Endothelial cell of umbilical vein (primary cell): Measurements from ENCODE around the gene TRIM32. TPM values are rescaled to one million over a fixed set of nuclear protein-coding genes. Genes with fewer than 3 reads are reported as not detected.

Experiments
- BruUV-seq: library from RNA; stranded (reverse); fragments of 400-500 nt; replicated peaks from 2 replicates; lab custom pipeline; 2021; lab: Mats Ljungman, UMichigan
- CTCF ChIA-PET: fragments of 300-600, 350-600 bp; sonication (Branson Sonifier 250); formaldehyde crosslinking; loops from one replicate; lab custom pipeline; 2021; ENCODE audit warnings: antibody characterized with exemption, inconsistent platforms; lab: Charles Lee
- POLR2A ChIA-PET: fragments of 300-600, 350-600 bp; sonication (Branson Sonifier 250); formaldehyde crosslinking; loops from one replicate; lab custom pipeline; 2021; ENCODE audit warnings: antibody characterized with exemption, inconsistent platforms; lab: Charles Lee
- DNase-seq: peaks from one replicate; pipeline ENCODE4 v3.0.0-alpha.2; 2011; ENCODE audit warnings: low read depth, low spot score
- FAIRE-seq: peaks from 2 replicates; lab custom pipeline; 2011; peaks lifted over from hg19 to GRCh38; lab: Jason Lieb, UNC
- H2AFZ ChIP-seq: 2 replicates; pipeline ENCODE4 v1.6.0; 2012; ENCODE audit warnings: low read depth, low read length, control low read depth, inconsistent platforms
- H3K27ac ChIP-seq: 2 replicates; pipeline ENCODE4 v1.5.1; 2011; ENCODE audit warnings: low read depth, mild to moderate bottlenecking, control low read depth, low read length, moderate library complexity; ENCODE audit not compliant: insufficient read depth
- H3K27me3 ChIP-seq, 2 experiments: 2 replicates each; pipeline versions ENCODE4 v1.6.0 to v1.6.1; 2011; ENCODE audit warnings: low read length in 2 of 2, mixed read lengths in 1 of 2; ENCODE audit not compliant: control insufficient read depth in 2 of 2, insufficient read depth in 2 of 2
- H3K36me3 ChIP-seq, 2 experiments: 2 replicates in 1 of 2; 3 replicates in 1 of 2; pipeline ENCODE4 v1.5.1; 2011; ENCODE audit warnings: low read length in 2 of 2, mild to moderate bottlenecking in 1 of 2, moderate library complexity in 1 of 2; ENCODE audit not compliant: control insufficient read depth in 2 of 2, insufficient read depth in 2 of 2; ENCODE audit errors: extremely low read depth in 1 of 2
- H3K4me1 ChIP-seq: 3 replicates; pipeline ENCODE4 v1.5.1; 2011; ENCODE audit warnings: mild to moderate bottlenecking, low read length; ENCODE audit not compliant: control insufficient read depth, insufficient read depth; ENCODE audit errors: extremely low read depth
- H3K4me2 ChIP-seq: 2 replicates; pipeline ENCODE4 v1.6.1; 2011; ENCODE audit warnings: low read length, control low read depth, mixed read lengths; ENCODE audit not compliant: insufficient read depth
- H3K4me3 ChIP-seq, 3 experiments: fragments of 200-600 bp in 1 of 3; sonication (generic), shearing (Covaris generic) in 1 of 3; replicated peaks in 1 of 3; 2 replicates each; pipeline ENCODE4 v1.5.1; 2011 to 2016; ENCODE audit warnings: control low read depth in 3 of 3, low read length in 3 of 3, mild to moderate bottlenecking in 2 of 3, inconsistent platforms in 1 of 3, low read depth in 1 of 3, moderate library complexity in 1 of 3; ENCODE audit not compliant: insufficient read depth in 1 of 3
- H3K79me2 ChIP-seq: 2 replicates; pipeline ENCODE4 v1.6.0; 2012; ENCODE audit warnings: low read length, inconsistent platforms; ENCODE audit not compliant: control insufficient read depth, insufficient read depth
- H3K9ac ChIP-seq: replicated peaks from 2 replicates; pipeline ENCODE3; 2011; ENCODE audit warnings: low read length, control low read depth; ENCODE audit not compliant: insufficient read depth; ENCODE audit errors: extremely low read depth
- H3K9me1 ChIP-seq: replicated peaks from 3 replicates; pipeline ENCODE4 v1.6.0; 2011; ENCODE audit warnings: mild to moderate bottlenecking, low read length; ENCODE audit not compliant: control insufficient read depth, insufficient read depth; ENCODE audit errors: extremely low read depth
- H3K9me3 ChIP-seq: replicated peaks from 2 replicates; pipeline ENCODE4 v1.5.1; 2012; ENCODE audit warnings: low read length, inconsistent platforms; ENCODE audit not compliant: control insufficient read depth, insufficient read depth
- H4K20me1 ChIP-seq: replicated peaks from 2 replicates; pipeline ENCODE3; 2011; ENCODE audit warnings: mild to moderate bottlenecking, low read length; ENCODE audit not compliant: control insufficient read depth, insufficient read depth; ENCODE audit errors: extremely low read depth
- CTCF ChIP-seq, 2 donors: IDR thresholded peaks; 1 replicate in 1 of 2; 2 replicates in 1 of 2; pipeline ENCODE4 v1.5.1; 2011; ENCODE audit warnings: low read length in 2 of 2, mild to moderate bottlenecking in 2 of 2, moderate library complexity in 2 of 2, control low read depth in 1 of 2, inconsistent platforms in 1 of 2, low read depth in 1 of 2; ENCODE audit not compliant: insufficient read depth in 1 of 2; ENCODE audit errors: extremely low read depth in 1 of 2
- EZH2 ChIP-seq: IDR thresholded peaks from 2 replicates; pipeline ENCODE4 v1.6.1; 2012; ENCODE audit warnings: borderline replicate concordance, low read depth, mild to moderate bottlenecking, moderate library complexity, low read length, inconsistent platforms; ENCODE audit not compliant: severe bottlenecking
- FOS ChIP-seq: IDR thresholded peaks from 2 replicates; pipeline ENCODE4 v1.6.1; 2011; ENCODE audit warnings: mild to moderate bottlenecking, low read length, moderate library complexity, borderline replicate concordance; ENCODE audit not compliant: insufficient read depth
- JUN ChIP-seq: IDR thresholded peaks from 2 replicates; pipeline ENCODE4 v1.6.1; 2011; ENCODE audit warnings: borderline replicate concordance, low read depth; ENCODE audit not compliant: insufficient read length, insufficient read depth
- dilution Hi-C: fragments of 300-500 bp; cut with MboI; formaldehyde crosslinking; loops from one replicate; pipeline ENCODE4 v1.15.0; 2019; ENCODE audit warnings: low sequenced_read_pairs; ENCODE audit not compliant: extremely low pct_ligation_motif_present
- intact Hi-C: fragments of 100-400 bp; cut with micrococcal nuclease; formaldehyde crosslinking; loops from one replicate; pipeline ENCODE4 v1.10.0; 2022
- polyA plus RNA-seq, 4 experiments: library from polyadenylated mRNA; depleted of rRNA in 3 of 4; stranded (reverse) in 3 of 4; unstranded in 1 of 4; fragments of >200 nt; gene quantifications; 2 replicates each; pipeline versions ENCODE4 v1.2.1 to v1.2.3, GENCODE V29; 2011 to 2012; ENCODE audit warnings: missing spikeins in 1 of 4
- total RNA-seq: library from RNA; stranded (reverse); gene quantifications from 2 replicates; pipeline ENCODE4 v1.2.3, GENCODE V29; 2021

The TRIM32 gene
- total and polyA plus RNA-seq, 2 donors (not counting 3 experiments of a cell fraction or from before 2014, with no cell fraction given): 10.8 to 18.4 TPM

- CTCF ChIA-PET: interaction anchor here (0.8 to 3.4 kb wide), 3 partner anchors 10 to 39 kb away, joined by 3 to 14 read pairs (median 3); partner anchors contain the start of gene TRIM32
Observed at GRCh38 chr9:116697887-116698286, 10.8 kb downstream of the TRIM32 start.

More at GRCh38 chr9:116697887-116698286, 10.8 kb downstream of the TRIM32 start:
- POLR2A ChIA-PET: no interaction called here
- FAIRE-seq (no peak), DNase-seq (no peak)
- TF ChIP-seq JUN (no peak), EZH2 (no peak), CTCF (IDR thresholded peaks at IDR 0.05; ENCODE audit: extremely low read depth in 1 of 2, insufficient read depth in 1 of 2, low read depth in 1 of 2, low read length in 2 of 2) (no peak), FOS (no peak)
- no peak overlapping the region for H2AFZ ChIP-seq
- H3K79me2 ChIP-seq: peaks cover 27% of the 10 kb centered on the region
- peaks cover 9 to 24% of the 10 kb centered on the region in 2 experiments for H3K36me3 ChIP-seq
- H3K4me3 ChIP-seq: no peak overlapping the region
- H3K4me1 ChIP-seq: no peaks in the 10 kb centered on the region
- no peak overlapping the region for H3K4me2 ChIP-seq
- H3K9me3 ChIP-seq: no peaks in the 10 kb centered on the region
- no peak overlapping the region for H3K9ac ChIP-seq
- peaks cover 4% of the 10 kb centered on the region for H3K9me1 ChIP-seq
- H3K27me3 ChIP-seq: no peaks in the 10 kb centered on the region
- dilution Hi-C loops: no loop called here
- no peaks in the 10 kb centered on the region for H4K20me1 ChIP-seq
- intact Hi-C loops: no loop called here
- H3K27ac ChIP-seq: no peak overlapping the region
- BruUV-seq: no TSS peak
